ENCODE measurements around the gene GRIN1.

DNA sequence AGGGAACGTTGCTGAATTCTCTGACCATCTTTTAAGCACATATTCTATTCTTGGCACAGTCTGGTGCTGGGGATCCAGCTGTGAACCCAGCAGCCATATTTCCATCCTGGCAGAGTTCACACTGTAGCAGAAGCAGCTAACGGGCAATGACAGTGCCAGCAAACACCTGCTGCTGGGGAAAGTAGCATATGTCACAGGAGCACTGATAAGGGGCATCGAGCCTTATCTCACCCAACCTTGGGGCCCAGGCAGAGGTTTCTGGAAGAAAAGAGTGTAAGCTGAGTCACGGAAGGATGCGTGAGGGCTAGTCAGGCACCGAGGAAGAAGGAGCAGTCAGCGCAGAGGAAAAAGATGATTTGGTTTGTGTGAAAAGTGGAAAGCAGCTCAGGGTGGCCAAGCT lies 67.6 kb downstream of the GRIN1 start:
- TF ChIP-seq, protein P1, sequence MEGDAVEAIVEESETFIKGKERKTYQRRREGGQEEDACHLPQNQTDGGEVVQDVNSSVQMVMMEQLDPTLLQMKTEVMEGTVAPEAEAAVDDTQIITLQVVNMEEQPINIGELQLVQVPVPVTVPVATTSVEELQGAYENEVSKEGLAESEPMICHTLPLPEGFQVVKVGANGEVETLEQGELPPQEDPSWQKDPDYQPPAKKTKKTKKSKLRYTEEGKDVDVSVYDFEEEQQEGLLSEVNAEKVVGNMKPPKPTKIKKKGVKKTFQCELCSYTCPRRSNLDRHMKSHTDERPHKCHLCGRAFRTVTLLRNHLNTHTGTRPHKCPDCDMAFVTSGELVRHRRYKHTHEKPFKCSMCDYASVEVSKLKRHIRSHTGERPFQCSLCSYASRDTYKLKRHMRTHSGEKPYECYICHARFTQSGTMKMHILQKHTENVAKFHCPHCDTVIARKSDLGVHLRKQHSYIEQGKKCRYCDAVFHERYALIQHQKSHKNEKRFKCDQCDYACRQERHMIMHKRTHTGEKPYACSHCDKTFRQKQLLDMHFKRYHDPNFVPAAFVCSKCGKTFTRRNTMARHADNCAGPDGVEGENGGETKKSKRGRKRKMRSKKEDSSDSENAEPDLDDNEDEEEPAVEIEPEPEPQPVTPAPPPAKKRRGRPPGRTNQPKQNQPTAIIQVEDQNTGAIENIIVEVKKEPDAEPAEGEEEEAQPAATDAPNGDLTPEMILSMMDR (IDR thresholded peaks at IDR 0.05), result no peak
- no peak for TF ChIP-seq POLR2A (IDR thresholded peaks at IDR 0.05)
